ENCODE results near the gene CACNA2D3.

GRCh38 chr3:54810401-54810800, 688.0 kb downstream of the CACNA2D3 start:
- no peak for TF ChIP-seq EZH2 (IDR thresholded peaks at IDR 0.05; ENCODE audit: insufficient read depth, poor library complexity, severe bottlenecking)
- no peak for TF ChIP-seq EZH2phosphoT487 (IDR thresholded peaks at IDR 0.05; ENCODE audit: insufficient read depth, low read depth)
